Upper lobe of left lung (tissue), 6 donors: ENCODE data around the gene IGSF5. TPM values are rescaled to one million over a fixed set of nuclear protein-coding genes. Genes with fewer than 3 reads are reported as not detected.

Experiments
- ATAC-seq, 2 donors: fragments of 200-7000 bp; cut with Tn5 transposase; one replicate each; pipeline ENCODE4 v1.9.1; 2022; ENCODE audit warnings: mild to moderate bottlenecking in 2 of 2, moderate library complexity in 2 of 2; ENCODE audit not compliant: low FRiP score in 2 of 2
- DNase-seq, 2 donors: peaks; one replicate each; pipeline ENCODE4 v3.0.0-alpha.2; 2019 to 2020
- H3K27ac ChIP-seq, 4 donors: fragments of 200-600 bp; sonication (generic); one replicate each; pipeline ENCODE4 v1.5.1; 2016 to 2019
- H3K27me3 ChIP-seq, 4 donors: fragments of 200-600 bp; sonication (generic); one replicate each; pipeline ENCODE4 v1.5.1; 2017 to 2019
- H3K36me3 ChIP-seq, 4 donors: fragments of 200-600 bp; sonication (generic); one replicate each; pipeline ENCODE4 v1.5.1; 2016 to 2019
- H3K4me1 ChIP-seq, 4 donors: fragments of 200-600 bp; sonication (generic); one replicate each; pipeline ENCODE4 v1.5.1; 2018 to 2019
- H3K4me3 ChIP-seq, 4 donors: fragments of 200-600 bp; sonication (generic); one replicate each; pipeline ENCODE4 v1.5.1; 2017 to 2019; ENCODE audit warnings: mild to moderate bottlenecking in 2 of 4, moderate library complexity in 1 of 4
- H3K9me3 ChIP-seq, 4 donors: fragments of 200-600 bp; sonication (generic); one replicate each; pipeline ENCODE4 v1.5.1; 2018 to 2019
- CTCF ChIP-seq, 6 experiments: fragments of 450-650 bp in 4 of 6; fragments of 200-600 bp in 2 of 6; sonication (generic) in 2 of 6; IDR thresholded peaks; one replicate each; pipeline ENCODE4 v1.5.1; 2016 to 2019; ENCODE audit warnings: antibody characterized with exemption in 6 of 6
- EP300 ChIP-seq, 4 donors: sonication (generic); formaldehyde crosslinking; IDR thresholded peaks; one replicate each; pipeline ENCODE4 v1.5.1; 2017; ENCODE audit warnings: antibody characterized with exemption in 4 of 4, control low read depth in 2 of 4
- POLR2A ChIP-seq, 4 donors: fragments of 450-650 bp; IDR thresholded peaks; one replicate each; pipeline ENCODE4 v1.5.1; 2016 to 2017; ENCODE audit warnings: antibody characterized with exemption in 4 of 4, mild to moderate bottlenecking in 2 of 4
- POLR2AphosphoS5 ChIP-seq, 2 donors: sonication (generic); formaldehyde crosslinking; IDR thresholded peaks; one replicate each; pipeline ENCODE4 v1.5.1; 2017; ENCODE audit warnings: antibody characterized with exemption in 2 of 2
- WGBS, 2 donors: methylation state at CpG; one replicate each; pipeline ENCODE4 v1.1.5; 2017 to 2018; 5-methylcytosine and 5-hydroxymethylcytosine counted together
- total RNA-seq, 6 donors: library from RNA; depleted of rRNA in 4 of 6; stranded (reverse); fragments of >200 nt in 4 of 6; gene quantifications; one replicate each; pipeline versions ENCODE4 v1.1.0 to v1.2.1, GENCODE V29; 2016 to 2021
- donor health status: DM: no; HTN: no; CAD: no; lungs with moderate emphysema.
- donor health status: DM: no; HTN: yes; CAD: no; lungs with severe emphysema.

The IGSF5 gene
- total RNA-seq, 6 donors from 2014 or later, result not detected

- ATAC-seq (no peak), DNase-seq (no peak)
- no peaks in the 10 kb centered on the region for H3K27me3 ChIP-seq
- no peaks in the 10 kb centered on the region for H3K9me3 ChIP-seq
- TF ChIP-seq POLR2AphosphoS5 (IDR thresholded peaks at IDR 0.05), result no peak
- no peak for TF ChIP-seq CTCF (IDR thresholded peaks at IDR 0.05)
- no peak for TF ChIP-seq POLR2A (IDR thresholded peaks at IDR 0.05)
- TF ChIP-seq EP300 (IDR thresholded peaks at IDR 0.05), result no peak
- H3K4me3 ChIP-seq, result no peak overlapping the region
- WGBS, 2 donors, result 81 to 93% methylated on average over 1 of the region's 1 CpG
- H3K27ac ChIP-seq, result no peak overlapping the region
- no peaks in the 10 kb centered on the region for H3K4me1 ChIP-seq
- no peaks in the 10 kb centered on the region for H3K36me3 ChIP-seq
These were observed 30.8 kb downstream of the IGSF5 start for GRCh38 chr21:39775816-39776215.

- H3K4me3 ChIP-seq, result no peak overlapping the region
- ATAC-seq (no peak), DNase-seq (no peak)
- no peak for TF ChIP-seq POLR2A (IDR thresholded peaks at IDR 0.05)
- TF ChIP-seq CTCF (IDR thresholded peaks at IDR 0.05), result no peak
- no peak for TF ChIP-seq EP300 (IDR thresholded peaks at IDR 0.05)
- no peak for TF ChIP-seq POLR2AphosphoS5 (IDR thresholded peaks at IDR 0.05)
- H3K27me3 ChIP-seq, result no peaks in the 10 kb centered on the region
- no peaks in the 10 kb centered on the region for H3K4me1 ChIP-seq
- H3K36me3 ChIP-seq, result no peaks in the 10 kb centered on the region
- no peak overlapping the region for H3K27ac ChIP-seq
- WGBS, 2 donors, result 13 to 16% methylated on average over 3 of the region's 3 CpGs
- H3K9me3 ChIP-seq, result no peaks in the 10 kb centered on the region
These were observed 31.6 kb downstream of the IGSF5 start for GRCh38 chr21:39776589-39776988.

GRCh38 chr21:39781331-39781730, 36.3 kb downstream of the IGSF5 start:
- DNase-seq (no peak), ATAC-seq (no peak)
- Histone ChIP-seq H3K27me3 (no peaks in the 10 kb centered on the region), H3K27ac (no peak overlapping the region), H3K9me3 (no peaks in the 10 kb centered on the region), H3K4me1 (no peaks in the 10 kb centered on the region), H3K4me3 (no peak overlapping the region), H3K36me3 (no peaks in the 10 kb centered on the region)
- no peak for TF ChIP-seq EP300 (IDR thresholded peaks at IDR 0.05)
- TF ChIP-seq CTCF (IDR thresholded peaks at IDR 0.05), result no peak
- TF ChIP-seq POLR2AphosphoS5 (IDR thresholded peaks at IDR 0.05), result no peak
- TF ChIP-seq POLR2A (IDR thresholded peaks at IDR 0.05), result no peak
- 83% methylated on average over 3 of the region's 3 CpGs for WGBS, 2 donors

- Histone ChIP-seq H3K27me3 (no peaks in the 10 kb centered on the region), H3K9me3 (no peaks in the 10 kb centered on the region), H3K4me3 (no peak overlapping the region), H3K36me3 (no peaks in the 10 kb centered on the region), H3K4me1 (peaks cover 0 to 6% (median 2%) of the 10 kb centered on the region in 4 donors), H3K27ac (no peak overlapping the region)
- ATAC-seq (peak; percentile 89 to 97), DNase-seq (peak; percentile 81 to 88)
- TF ChIP-seq EP300 (IDR thresholded peaks at IDR 0.05) (peak in 2 of 4 donors; percentile 43 to 59), POLR2AphosphoS5 (IDR thresholded peaks at IDR 0.05) (peak; percentile 42 to 48), CTCF (IDR thresholded peaks at IDR 0.05) (peak; percentile 47 to 90 (median 74)), POLR2A (IDR thresholded peaks at IDR 0.05) (no peak)
- 33% methylated on average over 9 of the region's 9 CpGs; no CpG with 5 or more reads in 1 of the 2 donors for WGBS, 2 donors
These were observed 43.4 kb downstream of the IGSF5 start for GRCh38 chr21:39788383-39788782.

- Histone ChIP-seq H3K36me3 (no peaks in the 10 kb centered on the region), H3K27ac (no peak overlapping the region), H3K27me3 (no peaks in the 10 kb centered on the region), H3K4me3 (no peak overlapping the region), H3K4me1 (no peaks in the 10 kb centered on the region), H3K9me3 (no peaks in the 10 kb centered on the region)
- no peak for TF ChIP-seq EP300 (IDR thresholded peaks at IDR 0.05)
- TF ChIP-seq POLR2AphosphoS5 (IDR thresholded peaks at IDR 0.05), result no peak
- no peak for TF ChIP-seq CTCF (IDR thresholded peaks at IDR 0.05)
- TF ChIP-seq POLR2A (IDR thresholded peaks at IDR 0.05), result no peak
- DNase-seq, result peak in 1 of 2 donors; percentile 24
- 95 to 97% methylated on average over 8 of the region's 8 CpGs for WGBS, 2 donors
- ATAC-seq, result no peak
These were observed 51.5 kb downstream of the IGSF5 start for GRCh38 chr21:39796466-39796865.
